ENCODE data around the gene SVBP.

The SVBP gene

DNA sequence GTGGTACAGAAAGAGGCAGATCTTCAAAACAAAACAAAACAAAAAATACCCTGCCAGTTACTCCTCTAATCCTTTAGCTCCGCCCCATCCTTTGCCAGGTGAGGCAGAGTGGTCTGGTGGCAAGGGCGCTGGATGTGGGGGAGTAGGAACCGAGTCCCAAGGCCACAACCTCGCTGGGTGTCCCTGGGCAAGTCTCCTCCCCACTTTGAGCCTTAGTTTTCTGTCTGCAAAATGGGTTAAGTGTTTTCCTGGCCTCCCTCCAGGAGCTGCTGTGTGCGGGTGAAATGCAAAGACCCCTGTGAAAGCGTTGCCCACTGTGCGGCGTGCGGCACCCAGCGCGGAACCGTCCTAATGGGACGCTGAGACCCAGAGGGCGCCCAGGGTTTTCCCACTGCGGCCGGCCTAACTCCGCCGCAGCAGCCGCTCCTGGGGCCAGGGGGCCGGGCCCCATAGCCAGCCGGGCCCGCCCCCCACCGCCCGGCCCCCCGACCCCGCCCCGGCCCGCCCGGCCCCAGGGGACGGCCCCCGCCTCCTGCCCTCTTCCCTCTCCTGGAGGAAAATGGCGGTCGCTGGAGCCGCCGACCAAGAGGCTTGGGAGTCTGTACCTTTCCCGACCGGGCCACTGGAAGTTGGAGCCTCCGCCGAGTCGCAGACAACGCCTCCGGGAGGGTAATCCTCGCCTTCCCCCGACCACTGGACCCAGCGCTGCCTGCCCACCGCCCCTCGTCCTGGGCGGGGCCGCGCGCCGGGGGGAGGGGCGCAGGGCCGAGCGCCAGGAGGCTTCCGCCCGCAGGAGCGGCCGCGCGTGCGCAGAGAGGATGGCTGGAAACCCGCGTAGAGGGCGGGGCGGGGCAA lies at the start of gene SVBP, which contains the start of gene ERMAP (continued):
- TF ChIP-seq, protein P1, sequence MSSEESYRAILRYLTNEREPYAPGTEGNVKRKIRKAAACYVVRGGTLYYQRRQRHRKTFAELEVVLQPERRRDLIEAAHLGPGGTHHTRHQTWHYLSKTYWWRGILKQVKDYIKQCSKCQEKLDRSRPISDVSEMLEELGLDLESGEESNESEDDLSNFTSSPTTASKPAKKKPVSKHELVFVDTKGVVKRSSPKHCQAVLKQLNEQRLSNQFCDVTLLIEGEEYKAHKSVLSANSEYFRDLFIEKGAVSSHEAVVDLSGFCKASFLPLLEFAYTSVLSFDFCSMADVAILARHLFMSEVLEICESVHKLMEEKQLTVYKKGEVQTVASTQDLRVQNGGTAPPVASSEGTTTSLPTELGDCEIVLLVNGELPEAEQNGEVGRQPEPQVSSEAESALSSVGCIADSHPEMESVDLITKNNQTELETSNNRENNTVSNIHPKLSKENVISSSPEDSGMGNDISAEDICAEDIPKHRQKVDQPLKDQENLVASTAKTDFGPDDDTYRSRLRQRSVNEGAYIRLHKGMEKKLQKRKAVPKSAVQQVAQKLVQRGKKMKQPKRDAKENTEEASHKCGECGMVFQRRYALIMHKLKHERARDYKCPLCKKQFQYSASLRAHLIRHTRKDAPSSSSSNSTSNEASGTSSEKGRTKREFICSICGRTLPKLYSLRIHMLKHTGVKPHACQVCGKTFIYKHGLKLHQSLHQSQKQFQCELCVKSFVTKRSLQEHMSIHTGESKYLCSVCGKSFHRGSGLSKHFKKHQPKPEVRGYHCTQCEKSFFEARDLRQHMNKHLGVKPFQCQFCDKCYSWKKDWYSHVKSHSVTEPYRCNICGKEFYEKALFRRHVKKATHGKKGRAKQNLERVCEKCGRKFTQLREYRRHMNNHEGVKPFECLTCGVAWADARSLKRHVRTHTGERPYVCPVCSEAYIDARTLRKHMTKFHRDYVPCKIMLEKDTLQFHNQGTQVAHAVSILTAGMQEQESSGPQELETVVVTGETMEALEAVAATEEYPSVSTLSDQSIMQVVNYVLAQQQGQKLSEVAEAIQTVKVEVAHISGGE (tag by site-specific recombination; conservative IDR thresholded peaks at IDR 0.05; ENCODE audit: low read depth) = 0 out of 2 replicates have a peak, but pooled peaks have one; percentile 12
- no peak for TF ChIP-seq ZNF169 (tag by site-specific recombination; IDR thresholded peaks at IDR 0.05)
- TF ChIP-seq ZXDB (tag by site-specific recombination; IDR thresholded peaks at IDR 0.05) = 0 out of 2 replicates have a peak, but pooled peaks have one; percentile 45
- TF ChIP-seq ZNF341 (tag by site-specific recombination; IDR thresholded peaks at IDR 0.05; ENCODE audit: low read depth) = no peak
- TF ChIP-seq SP2 (tag by site-specific recombination; IDR thresholded peaks at IDR 0.05) = peak; percentile 79
- TF ChIP-seq ZNF423 (tag by site-specific recombination; IDR thresholded peaks at IDR 0.05) = 0 out of 2 replicates have a peak, but pooled peaks have one; percentile 17
- TF ChIP-seq ZNF707 (tag by site-specific recombination; IDR thresholded peaks at IDR 0.05) = no peak
- TF ChIP-seq, protein P2, sequence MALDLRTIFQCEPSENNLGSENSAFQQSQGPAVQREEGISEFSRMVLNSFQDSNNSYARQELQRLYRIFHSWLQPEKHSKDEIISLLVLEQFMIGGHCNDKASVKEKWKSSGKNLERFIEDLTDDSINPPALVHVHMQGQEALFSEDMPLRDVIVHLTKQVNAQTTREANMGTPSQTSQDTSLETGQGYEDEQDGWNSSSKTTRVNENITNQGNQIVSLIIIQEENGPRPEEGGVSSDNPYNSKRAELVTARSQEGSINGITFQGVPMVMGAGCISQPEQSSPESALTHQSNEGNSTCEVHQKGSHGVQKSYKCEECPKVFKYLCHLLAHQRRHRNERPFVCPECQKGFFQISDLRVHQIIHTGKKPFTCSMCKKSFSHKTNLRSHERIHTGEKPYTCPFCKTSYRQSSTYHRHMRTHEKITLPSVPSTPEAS (tag by site-specific recombination; IDR thresholded peaks at IDR 0.05) = no peak
- TF ChIP-seq ZNF600 (tag by site-specific recombination; IDR thresholded peaks at IDR 0.05) = peak; percentile 60
- TF ChIP-seq ZNF202 (tag by site-specific recombination; IDR thresholded peaks at IDR 0.05; ENCODE audit: borderline replicate concordance) = no peak
- no peak for TF ChIP-seq ZNF530 (tag by site-specific recombination; IDR thresholded peaks at IDR 0.05; ENCODE audit: low read depth)
- TF ChIP-seq ZNF16 (tag by site-specific recombination; IDR thresholded peaks at IDR 0.05; ENCODE audit: low read depth) = no peak
- TF ChIP-seq ZNF529 (tag by site-specific recombination; IDR thresholded peaks at IDR 0.05; ENCODE audit: insufficient replicate concordance) = no peak
- peak; percentile 24; the same call in 1 of the 2 replicates for TF ChIP-seq EGR2 (tag by site-specific recombination; IDR thresholded peaks at IDR 0.05; ENCODE audit: low read depth)
- TF ChIP-seq KLF7 (tag by site-specific recombination; IDR thresholded peaks at IDR 0.05; ENCODE audit: borderline replicate concordance) = peak; percentile 85; the same call in 1 of the 2 replicates
- peak; percentile 48; the same call in 1 of the 2 replicates for TF ChIP-seq SP7 (tag by site-specific recombination; IDR thresholded peaks at IDR 0.05)
- no peak for TF ChIP-seq ZNF146 (tag by site-specific recombination; IDR thresholded peaks at IDR 0.05)
- no peak for TF ChIP-seq SETDB1 (IDR thresholded peaks at IDR 0.05; ENCODE audit: insufficient read length, low read length)
- peak; percentile 62; the same call in 1 of the 2 replicates for TF ChIP-seq ZBTB48 (tag by site-specific recombination; IDR thresholded peaks at IDR 0.05)
- no peak for TF ChIP-seq ZFP3 (tag by site-specific recombination; IDR thresholded peaks at IDR 0.05; ENCODE audit: low read depth)
- peak; percentile 28 for TF ChIP-seq ZSCAN30 (tag by site-specific recombination; IDR thresholded peaks at IDR 0.05)
- TF ChIP-seq, protein P3, sequence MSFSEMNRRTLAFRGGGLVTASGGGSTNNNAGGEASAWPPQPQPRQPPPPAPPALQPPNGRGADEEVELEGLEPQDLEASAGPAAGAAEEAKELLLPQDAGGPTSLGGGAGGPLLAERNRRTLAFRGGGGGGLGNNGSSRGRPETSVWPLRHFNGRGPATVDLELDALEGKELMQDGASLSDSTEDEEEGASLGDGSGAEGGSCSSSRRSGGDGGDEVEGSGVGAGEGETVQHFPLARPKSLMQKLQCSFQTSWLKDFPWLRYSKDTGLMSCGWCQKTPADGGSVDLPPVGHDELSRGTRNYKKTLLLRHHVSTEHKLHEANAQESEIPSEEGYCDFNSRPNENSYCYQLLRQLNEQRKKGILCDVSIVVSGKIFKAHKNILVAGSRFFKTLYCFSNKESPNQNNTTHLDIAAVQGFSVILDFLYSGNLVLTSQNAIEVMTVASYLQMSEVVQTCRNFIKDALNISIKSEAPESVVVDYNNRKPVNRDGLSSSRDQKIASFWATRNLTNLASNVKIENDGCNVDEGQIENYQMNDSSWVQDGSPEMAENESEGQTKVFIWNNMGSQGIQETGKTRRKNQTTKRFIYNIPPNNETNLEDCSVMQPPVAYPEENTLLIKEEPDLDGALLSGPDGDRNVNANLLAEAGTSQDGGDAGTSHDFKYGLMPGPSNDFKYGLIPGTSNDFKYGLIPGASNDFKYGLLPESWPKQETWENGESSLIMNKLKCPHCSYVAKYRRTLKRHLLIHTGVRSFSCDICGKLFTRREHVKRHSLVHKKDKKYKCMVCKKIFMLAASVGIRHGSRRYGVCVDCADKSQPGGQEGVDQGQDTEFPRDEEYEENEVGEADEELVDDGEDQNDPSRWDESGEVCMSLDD (tag by site-specific recombination; IDR thresholded peaks at IDR 0.05) = 0 out of 2 replicates have a peak, but pooled peaks have one; percentile 0
- no peak for TF ChIP-seq ZNF514 (tag by site-specific recombination; IDR thresholded peaks at IDR 0.05)
- no peak for TF ChIP-seq ZNF626 (tag by site-specific recombination; IDR thresholded peaks at IDR 0.05)
- TF ChIP-seq, protein P4, sequence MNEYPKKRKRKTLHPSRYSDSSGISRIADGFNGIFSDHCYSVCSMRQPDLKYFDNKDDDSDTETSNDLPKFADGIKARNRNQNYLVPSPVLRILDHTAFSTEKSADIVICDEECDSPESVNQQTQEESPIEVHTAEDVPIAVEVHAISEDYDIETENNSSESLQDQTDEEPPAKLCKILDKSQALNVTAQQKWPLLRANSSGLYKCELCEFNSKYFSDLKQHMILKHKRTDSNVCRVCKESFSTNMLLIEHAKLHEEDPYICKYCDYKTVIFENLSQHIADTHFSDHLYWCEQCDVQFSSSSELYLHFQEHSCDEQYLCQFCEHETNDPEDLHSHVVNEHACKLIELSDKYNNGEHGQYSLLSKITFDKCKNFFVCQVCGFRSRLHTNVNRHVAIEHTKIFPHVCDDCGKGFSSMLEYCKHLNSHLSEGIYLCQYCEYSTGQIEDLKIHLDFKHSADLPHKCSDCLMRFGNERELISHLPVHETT (tag by site-specific recombination; IDR thresholded peaks at IDR 0.05) = no peak
- TF ChIP-seq ZNF175 (tag by site-specific recombination; IDR thresholded peaks at IDR 0.05) = no peak
- TF ChIP-seq, protein P5, sequence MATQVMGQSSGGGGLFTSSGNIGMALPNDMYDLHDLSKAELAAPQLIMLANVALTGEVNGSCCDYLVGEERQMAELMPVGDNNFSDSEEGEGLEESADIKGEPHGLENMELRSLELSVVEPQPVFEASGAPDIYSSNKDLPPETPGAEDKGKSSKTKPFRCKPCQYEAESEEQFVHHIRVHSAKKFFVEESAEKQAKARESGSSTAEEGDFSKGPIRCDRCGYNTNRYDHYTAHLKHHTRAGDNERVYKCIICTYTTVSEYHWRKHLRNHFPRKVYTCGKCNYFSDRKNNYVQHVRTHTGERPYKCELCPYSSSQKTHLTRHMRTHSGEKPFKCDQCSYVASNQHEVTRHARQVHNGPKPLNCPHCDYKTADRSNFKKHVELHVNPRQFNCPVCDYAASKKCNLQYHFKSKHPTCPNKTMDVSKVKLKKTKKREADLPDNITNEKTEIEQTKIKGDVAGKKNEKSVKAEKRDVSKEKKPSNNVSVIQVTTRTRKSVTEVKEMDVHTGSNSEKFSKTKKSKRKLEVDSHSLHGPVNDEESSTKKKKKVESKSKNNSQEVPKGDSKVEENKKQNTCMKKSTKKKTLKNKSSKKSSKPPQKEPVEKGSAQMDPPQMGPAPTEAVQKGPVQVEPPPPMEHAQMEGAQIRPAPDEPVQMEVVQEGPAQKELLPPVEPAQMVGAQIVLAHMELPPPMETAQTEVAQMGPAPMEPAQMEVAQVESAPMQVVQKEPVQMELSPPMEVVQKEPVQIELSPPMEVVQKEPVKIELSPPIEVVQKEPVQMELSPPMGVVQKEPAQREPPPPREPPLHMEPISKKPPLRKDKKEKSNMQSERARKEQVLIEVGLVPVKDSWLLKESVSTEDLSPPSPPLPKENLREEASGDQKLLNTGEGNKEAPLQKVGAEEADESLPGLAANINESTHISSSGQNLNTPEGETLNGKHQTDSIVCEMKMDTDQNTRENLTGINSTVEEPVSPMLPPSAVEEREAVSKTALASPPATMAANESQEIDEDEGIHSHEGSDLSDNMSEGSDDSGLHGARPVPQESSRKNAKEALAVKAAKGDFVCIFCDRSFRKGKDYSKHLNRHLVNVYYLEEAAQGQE (tag by site-specific recombination; IDR thresholded peaks at IDR 0.05) = no peak
